HG02571 (cell line): ENCODE measurements around the gene LGALS3BP.

Experiments
- ATAC-seq: cut with Tn5 transposase; IDR thresholded peaks from one replicate; pipeline ENCODE4 v1.9.1; 2021; ENCODE audit warnings: mild to moderate bottlenecking, moderate library complexity; ENCODE audit not compliant: unreplicated experiment

LGALS3BP gene

DNA sequence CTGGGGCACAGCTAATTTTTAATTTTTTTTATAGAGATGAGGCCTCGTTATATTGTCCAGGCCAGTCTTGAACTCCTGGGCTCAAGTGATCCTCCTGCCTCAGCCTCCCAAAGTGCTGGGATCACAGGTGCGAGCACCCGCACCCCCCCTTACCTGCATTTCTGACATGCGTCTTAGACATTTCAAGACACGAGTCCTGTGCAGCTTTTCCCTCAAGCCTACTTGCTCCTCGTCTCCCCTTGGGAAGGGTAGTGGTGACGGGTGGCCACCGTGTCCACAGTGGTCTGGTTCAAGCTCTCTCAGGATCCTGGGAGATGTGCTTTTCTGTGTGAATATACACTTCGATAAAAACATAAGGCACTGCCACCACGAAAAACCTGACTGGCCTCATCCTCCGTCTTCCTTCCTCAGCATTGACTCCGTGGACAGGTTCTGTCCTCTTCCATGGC lies 20.2 kb upstream of the LGALS3BP start:
- no peak for ATAC-seq

- no peak for ATAC-seq
These were observed 19.5 kb upstream of the LGALS3BP start for GRCh38 chr17:78999056-78999768.

DNA sequence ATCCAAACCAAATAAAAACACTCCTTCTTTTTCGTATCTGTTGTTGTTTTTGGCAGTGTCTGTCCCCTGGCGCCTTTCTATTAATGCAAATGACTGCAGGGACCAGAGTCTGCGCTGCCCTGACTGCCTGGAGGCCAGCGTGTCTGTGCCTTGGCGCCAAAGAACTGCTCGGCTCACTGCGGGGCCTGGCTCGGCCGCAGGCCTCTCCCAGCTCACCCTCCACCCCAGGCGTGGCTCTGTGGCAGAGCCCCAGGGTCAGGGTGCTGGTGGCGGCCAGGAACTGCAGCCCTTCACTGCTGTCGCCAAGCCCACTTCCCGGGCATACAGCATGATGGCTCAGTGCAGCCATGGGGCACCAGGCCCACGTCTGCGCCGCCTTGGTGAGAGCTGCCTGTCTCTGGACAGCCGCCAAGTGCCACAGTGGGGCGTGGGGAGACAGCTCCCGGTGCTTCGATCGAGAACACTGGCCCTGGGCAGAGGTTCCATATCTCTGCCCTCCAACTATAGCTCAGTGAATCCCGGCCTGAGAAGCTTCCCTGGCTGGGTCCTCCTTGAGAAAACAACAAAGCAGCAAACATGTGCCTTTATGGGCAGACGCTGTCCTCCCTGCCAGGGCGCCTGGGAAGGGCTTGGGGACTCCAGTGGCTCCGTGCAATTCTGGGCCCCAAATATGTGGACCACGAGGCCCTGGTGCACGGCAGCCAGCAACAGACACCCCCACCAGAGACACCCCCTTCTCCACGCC lies 18.8 kb upstream of the LGALS3BP start:
- ATAC-seq: no peak

GRCh38 chr17:78997881-78998280 lies 18.2 kb upstream of the LGALS3BP start:
- no peak for ATAC-seq

DNA sequence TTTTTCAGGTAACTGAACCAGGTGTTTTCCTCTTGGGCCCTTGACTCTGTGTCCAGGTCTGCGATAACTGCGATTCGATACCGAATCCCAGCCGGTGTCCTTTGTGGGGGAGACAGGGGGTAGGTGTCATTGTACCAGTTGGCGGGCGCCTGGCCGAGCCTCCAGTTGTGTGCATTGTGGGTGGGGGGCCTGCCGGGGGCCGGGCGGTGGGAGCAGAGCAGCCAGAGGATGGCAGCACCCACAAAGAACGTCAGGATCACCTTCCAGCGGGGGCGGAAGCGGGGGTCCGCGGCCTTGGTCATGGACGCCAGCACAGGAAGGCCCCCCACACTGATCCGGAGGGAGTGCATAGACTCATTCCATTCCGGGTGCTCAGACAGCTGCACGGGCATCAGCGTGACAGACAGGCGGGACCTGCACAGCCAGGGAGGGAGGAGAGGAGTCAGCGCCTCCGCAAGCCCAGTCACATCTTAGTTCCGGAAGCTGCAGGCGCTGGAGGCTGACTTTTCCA lies 17.6 kb upstream of the LGALS3BP start:
- no peak for ATAC-seq

GRCh38 chr17:78996781-78997201 lies 17.1 kb upstream of the LGALS3BP start:
- ATAC-seq: no peak

GRCh38 chr17:78995761-78996451 lies 16.2 kb upstream of the LGALS3BP start:
- ATAC-seq: no peak

DNA sequence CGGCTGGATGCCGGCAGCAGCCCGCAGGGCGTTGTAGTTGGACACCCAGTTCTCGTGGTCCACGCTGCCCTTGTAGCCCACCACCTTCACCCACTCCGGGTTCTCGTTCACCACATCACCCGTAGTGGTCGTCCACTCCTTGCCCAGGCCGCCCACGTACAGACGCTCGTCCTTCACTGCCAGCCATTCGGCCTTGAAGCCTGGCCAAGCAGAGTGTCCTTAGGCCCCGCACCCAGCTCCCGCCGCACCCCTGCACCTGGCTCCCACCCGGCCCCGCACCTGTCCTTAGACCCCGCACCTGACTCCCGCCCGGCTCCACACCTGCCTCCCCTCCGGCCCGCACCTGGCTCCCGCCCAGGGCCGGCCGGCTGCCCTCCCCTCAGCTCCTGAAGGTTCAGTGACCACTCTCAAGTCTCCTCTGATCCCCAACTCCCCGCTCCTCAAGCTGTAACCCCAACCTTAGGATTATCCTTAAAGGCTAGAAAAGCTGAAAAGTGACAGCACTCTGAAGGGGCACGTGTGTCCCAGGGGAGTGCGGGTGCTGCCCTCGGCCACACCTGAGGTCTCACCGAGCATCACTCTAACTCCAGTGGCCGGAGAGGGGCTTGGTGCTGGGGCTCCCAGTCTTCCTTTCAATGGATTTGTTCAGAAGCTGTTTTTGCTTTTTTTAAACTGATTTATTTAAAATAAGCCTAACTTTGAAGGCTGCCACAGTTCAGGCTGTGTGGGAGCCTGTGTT lies 15.5 kb upstream of the LGALS3BP start:
- ATAC-seq: no peak

GRCh38 chr17:78993981-78994671 lies 14.4 kb upstream of the LGALS3BP start:
- ATAC-seq: no peak

GRCh38 chr17:78993241-78993956 lies 13.7 kb upstream of the LGALS3BP start:
- no peak for ATAC-seq

GRCh38 chr17:78992542-78993212 lies 13.0 kb upstream of the LGALS3BP start:
- no peak for ATAC-seq

DNA sequence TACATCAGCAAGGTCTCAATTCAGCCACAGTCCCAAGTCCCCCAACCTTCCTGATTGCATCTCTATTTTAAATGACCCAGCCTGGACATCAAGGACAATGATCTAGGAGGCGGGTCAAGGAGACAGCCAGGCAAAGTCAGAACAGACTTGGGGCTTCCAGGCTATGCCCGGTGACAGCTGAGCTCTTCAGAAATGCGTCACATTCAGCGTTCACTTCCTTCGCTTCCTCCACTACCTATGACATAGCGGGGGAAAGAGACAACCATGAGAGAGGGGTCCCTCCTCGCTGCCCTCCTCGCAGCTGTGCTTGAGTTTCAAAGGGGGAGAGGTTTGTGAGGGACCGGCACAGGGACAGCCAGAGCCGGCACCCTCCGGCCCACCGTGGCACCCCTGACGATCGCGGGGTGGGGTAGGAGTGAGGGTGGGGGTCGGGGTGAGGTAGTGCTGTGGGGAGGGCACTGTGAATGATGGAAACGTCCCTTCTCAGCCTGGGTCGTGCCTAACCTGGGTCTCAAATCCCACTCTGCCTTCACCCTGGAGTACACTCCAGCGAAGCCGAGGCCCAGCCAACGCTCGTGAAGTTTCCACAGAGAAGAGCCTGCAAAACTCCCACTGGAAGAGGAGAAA lies 12.3 kb upstream of the LGALS3BP start:
- ATAC-seq: no peak

DNA sequence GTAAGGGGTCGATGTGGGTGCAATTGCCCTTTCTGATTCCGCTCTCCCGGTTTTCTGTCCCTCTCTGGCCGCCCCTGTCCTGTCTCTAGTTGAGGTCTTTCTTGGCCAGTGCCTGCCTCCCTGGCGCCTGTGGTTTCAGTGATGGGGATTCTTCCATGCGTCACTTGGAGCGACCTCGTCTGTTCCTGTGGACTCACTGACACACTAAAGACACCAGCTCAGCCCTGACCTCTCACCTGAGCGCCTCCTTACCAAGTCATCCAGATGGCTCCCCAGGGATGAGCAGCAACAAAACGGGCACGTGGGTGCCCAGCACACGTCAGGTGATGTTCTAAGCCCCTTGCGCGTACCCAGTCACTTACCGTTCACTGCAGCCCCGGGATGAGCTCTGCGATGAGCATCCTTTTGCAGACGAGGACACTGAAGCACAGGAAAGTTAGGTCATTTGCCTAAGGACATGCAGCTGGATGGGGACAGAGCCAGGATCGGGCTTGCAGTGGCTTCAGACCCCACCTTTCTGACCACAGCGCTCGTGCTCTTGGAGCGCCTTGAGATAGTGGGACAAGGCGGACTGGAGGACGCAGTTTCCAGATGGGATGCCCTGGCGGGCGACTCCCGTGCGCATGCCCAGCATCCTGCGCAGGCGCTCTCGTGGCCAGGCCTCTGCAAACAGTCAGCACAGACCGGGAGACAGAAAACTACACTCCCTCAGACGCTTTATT lies 11.5 kb upstream of the LGALS3BP start:
- ATAC-seq: no peak

- ATAC-seq: no peak
These were observed 10.8 kb upstream of the LGALS3BP start for GRCh38 chr17:78990349-78991016.

DNA sequence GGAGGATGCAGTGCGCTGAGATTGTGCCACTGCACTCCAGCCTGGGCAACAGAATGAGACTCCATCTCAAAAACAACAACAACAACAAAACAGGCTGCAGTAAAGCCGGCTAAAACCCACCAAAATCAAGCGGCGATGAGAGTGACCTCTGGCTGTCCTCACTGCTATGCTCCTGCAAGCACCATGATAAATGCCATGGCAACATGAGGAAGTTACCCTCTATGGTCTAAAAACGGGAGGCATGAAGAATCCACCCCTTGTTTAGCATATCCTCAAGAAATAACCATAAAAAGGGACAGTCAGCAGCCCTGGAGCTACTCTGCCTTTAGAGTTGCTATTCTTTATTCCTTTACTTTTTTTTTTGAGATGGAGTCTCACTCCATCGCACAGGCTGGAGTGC lies 8.4 kb upstream of the LGALS3BP start:
- no peak for ATAC-seq

- ATAC-seq: no peak
These were observed 7.1 kb upstream of the LGALS3BP start for GRCh38 chr17:78986649-78987328.
